HepG2 (cell line): Measurements from ENCODE around the gene ABCB11. TPM values are rescaled to one million over a fixed set of nuclear protein-coding genes. Genes with fewer than 3 reads are reported as not detected.
"Not testable (repeated sequence)": the region's sequence is repeated elsewhere in the genome, so short reads cannot be mapped to it uniquely, and the experiment has no call there.

Experiments used
- ATAC-seq: fragments of 200-7000 bp; cut with Tn5 transposase; 3 replicates; pipeline ENCODE4 v1.9.1; 2020; ENCODE audit warnings: mild to moderate bottlenecking, moderate library complexity
- BruUV-seq: library from RNA; stranded (reverse); fragments of 400-500 nt; replicated peaks from 2 replicates; lab custom pipeline; 2021; lab: Mats Ljungman, UMichigan
- CTCF ChIA-PET: fragments of 300-600 bp; formaldehyde crosslinking; extraction: SDS; loops from one replicate; lab custom pipeline; 2021; ENCODE audit warnings: low total read pairs, inconsistent platforms, low intra/inter-chr PET ratio; lab: Yijun Ruan, JAX
- POLR2A ChIA-PET: fragments of 350-600 bp; sonication (Branson Sonifier 250); formaldehyde crosslinking; loops from one replicate; lab custom pipeline; 2020; ENCODE audit warnings: antibody characterized with exemption, inconsistent platforms; lab: Yijun Ruan, JAX
- DNase-seq: peaks from one replicate; pipeline ENCODE4 v3.0.0-alpha.2; 2015; ENCODE audit warnings: low spot score
- FAIRE-seq: peaks from 3 replicates; lab custom pipeline; 2011; peaks lifted over from hg19 to GRCh38; lab: Jason Lieb, UNC
- H2AFZ ChIP-seq: one replicate; pipeline ENCODE4 v1.6.1; 2011; ENCODE audit warnings: low read length, inconsistent platforms
- H3K27ac ChIP-seq: fragments of 300-600 bp; 3 replicates; pipeline ENCODE4 v1.8.0; 2011; ENCODE audit warnings: mixed run types, mild to moderate bottlenecking, mixed read lengths, low read length, inconsistent platforms; ENCODE audit not compliant: insufficient read depth; ENCODE audit errors: extremely low read length
- H3K27me3 ChIP-seq, 2 experiments: fragments of 200-600 bp in 1 of 2; 2 replicates in 1 of 2; 3 replicates in 1 of 2; pipeline versions ENCODE4 v1.6.0 to v1.8.0; 2011; ENCODE audit warnings: low read length in 2 of 2, mild to moderate bottlenecking in 2 of 2, moderate library complexity in 2 of 2, inconsistent platforms in 1 of 2; ENCODE audit not compliant: insufficient read depth in 2 of 2, control insufficient read depth in 1 of 2
- H3K36me3 ChIP-seq, 2 experiments: fragments of 200-600 bp in 1 of 2; replicated peaks in 1 of 2; 2 replicates in 1 of 2; 3 replicates in 1 of 2; pipeline versions ENCODE4 v1.5.1 to v1.8.0; 2011; ENCODE audit warnings: low read length in 2 of 2, inconsistent platforms in 1 of 2; ENCODE audit not compliant: insufficient read depth in 2 of 2, control insufficient read depth in 1 of 2
- H3K4me1 ChIP-seq: 2 replicates; pipeline ENCODE4 v1.5.1; 2012; ENCODE audit warnings: low read length, inconsistent platforms; ENCODE audit not compliant: insufficient read depth
- H3K4me2 ChIP-seq: 2 replicates; pipeline ENCODE4 v1.6.0; 2011; ENCODE audit warnings: low read depth, low read length, inconsistent platforms
- H3K4me3 ChIP-seq, 3 experiments: fragments of 200-600 bp in 1 of 3; sonication (generic), shearing (Covaris generic) in 1 of 3; replicated peaks in 1 of 3; 2 replicates each; pipeline ENCODE4 v1.5.1; 2011 to 2016; ENCODE audit warnings: low read length in 3 of 3, inconsistent platforms in 2 of 3, low read depth in 2 of 3, mild to moderate bottlenecking in 2 of 3, control low read depth in 1 of 3, mixed read lengths in 1 of 3; ENCODE audit not compliant: insufficient read depth in 1 of 3
- H3K79me2 ChIP-seq: one replicate; pipeline ENCODE4 v1.6.1; 2011; ENCODE audit warnings: low read length, inconsistent platforms; ENCODE audit not compliant: insufficient read depth
- H3K9ac ChIP-seq: 2 replicates; pipeline ENCODE4 v1.6.0; 2011; ENCODE audit warnings: mild to moderate bottlenecking, low read depth, low read length, inconsistent platforms; ENCODE audit not compliant: insufficient read depth
- H3K9me3 ChIP-seq: 2 replicates; pipeline ENCODE4 v1.5.1; 2012; ENCODE audit warnings: mild to moderate bottlenecking, low read length
- H4K20me1 ChIP-seq: 2 replicates; pipeline ENCODE4 v1.6.0; 2011; ENCODE audit warnings: inconsistent platforms, mild to moderate bottlenecking, low read length, moderate library complexity; ENCODE audit not compliant: insufficient read depth
- ELF4 ChIP-seq: sonication (generic); formaldehyde crosslinking; IDR thresholded peaks from 2 replicates; pipeline ENCODE4 v1.5.0; 2020; ENCODE audit warnings: missing genetic modification reagents, mild to moderate bottlenecking, moderate library complexity, borderline replicate concordance
- GZF1 ChIP-seq: sonication (generic); formaldehyde crosslinking; IDR thresholded peaks from 2 replicates; pipeline ENCODE4 v1.5.1; 2020; ENCODE audit warnings: mild to moderate bottlenecking, missing genetic modification reagents
- MAF1 ChIP-seq: sonication (generic); formaldehyde crosslinking; IDR thresholded peaks from 2 replicates; pipeline ENCODE4 v1.5.0; 2020; ENCODE audit warnings: missing genetic modification reagents, borderline replicate concordance
- MAFG ChIP-seq: sonication (generic); formaldehyde crosslinking; IDR thresholded peaks from 2 replicates; pipeline ENCODE4 v1.5.1; 2020; ENCODE audit warnings: mild to moderate bottlenecking, missing genetic modification reagents
- MED13 ChIP-seq: sonication (generic); formaldehyde crosslinking; IDR thresholded peaks from 2 replicates; pipeline ENCODE4 v1.5.0; 2020; ENCODE audit warnings: missing genetic modification reagents
- MXI1 ChIP-seq: IDR thresholded peaks from 3 replicates; pipeline ENCODE4 v1.6.1; 2012; ENCODE audit warnings: low read depth, low read length, inconsistent platforms, borderline replicate concordance
- NCOR1 ChIP-seq: fragments of 200-600 bp; sonication (generic); IDR thresholded peaks from 2 replicates; pipeline ENCODE4 v1.7.0; 2017; ENCODE audit warnings: antibody characterized with exemption, low read length, borderline replicate concordance
- PCBP2 ChIP-seq: fragments of 200-400 bp; formaldehyde crosslinking; optimal IDR thresholded peaks from 2 replicates; pipeline ENCODE3; 2018; ENCODE audit warnings: low read length, low read depth; ENCODE audit not compliant: poor library complexity, severe bottlenecking
- PITX1 ChIP-seq: sonication (generic); formaldehyde crosslinking; IDR thresholded peaks from 2 replicates; pipeline ENCODE4 v1.5.1; 2020; ENCODE audit warnings: mild to moderate bottlenecking, missing genetic modification reagents
- SALL1 ChIP-seq: sonication (generic); formaldehyde crosslinking; IDR thresholded peaks from 2 replicates; pipeline ENCODE4 v1.8.0; 2022; ENCODE audit warnings: mild to moderate bottlenecking, missing genetic modification reagents
- SIN3A ChIP-seq: IDR thresholded peaks from 2 replicates; pipeline ENCODE4 v1.6.1; 2011; ENCODE audit warnings: low read depth, mild to moderate bottlenecking, control low read depth, low read length, borderline replicate concordance
- SMYD3 ChIP-seq: sonication (generic); formaldehyde crosslinking; IDR thresholded peaks from 2 replicates; pipeline ENCODE4 v1.8.1; 2023; ENCODE audit warnings: mild to moderate bottlenecking, missing genetic modification reagents
- YY1 ChIP-seq: IDR thresholded peaks from 2 replicates; pipeline ENCODE4 v1.6.1; 2011; ENCODE audit warnings: low read length, low read depth, moderate library complexity, mild to moderate bottlenecking; ENCODE audit not compliant: insufficient read depth, insufficient replicate concordance
- ZNF230 ChIP-seq: sonication (generic); formaldehyde crosslinking; IDR thresholded peaks from 2 replicates; pipeline ENCODE4 v1.4.0; 2020; ENCODE audit warnings: mild to moderate bottlenecking, missing genetic modification reagents
- ZNF556 ChIP-seq: sonication (generic); formaldehyde crosslinking; IDR thresholded peaks from 2 replicates; pipeline ENCODE4 v1.4.0; 2020; ENCODE audit warnings: mild to moderate bottlenecking, missing genetic modification reagents, borderline replicate concordance
- WGBS: methylation state at CpG from one replicate; pipeline ENCODE4 v1.1.6; 2017; ENCODE audit warnings: low lambda C conversion rate; 5-methylcytosine and 5-hydroxymethylcytosine counted together
- in situ Hi-C: cut with HindIII; loops from 2 replicates; pipeline ENCODE4 v1.10.0; 2017; ENCODE audit warnings: low pct_unique_long_range_greater_than_20kb; ENCODE audit not compliant: extremely low pct_ligation_motif_present
- intact Hi-C: fragments of 100-400 bp; cut with micrococcal nuclease; formaldehyde crosslinking; loops from one replicate; pipeline ENCODE4 v1.10.0; 2022; ENCODE audit not compliant: unreplicated experiment
- polyA plus RNA-seq, 8 experiments: library from polyadenylated mRNA; depleted of rRNA in 3 of 8; stranded (reverse) in 7 of 8; unstranded in 1 of 8; fragments of >200 nt; fragmentation: Illumina TruSeq in 4 of 8; extraction: Trizol in 4 of 8; gene quantifications; 2 replicates each; pipeline versions ENCODE4 v1.2.1 to v1.2.3, GENCODE V29; 2011 to 2016; ENCODE audit warnings: low read depth in 4 of 8, missing spikeins in 1 of 8, mixed read lengths in 1 of 8; ENCODE audit not compliant: insufficient read depth in 1 of 8
- total RNA-seq, 5 experiments: library from RNA; depleted of rRNA; stranded (reverse); fragments of >200 nt; fragmentation: Illumina TruSeq; extraction: Trizol; gene quantifications; 2 replicates each; pipeline ENCODE4 v1.2.3, GENCODE V29; 2016; ENCODE audit warnings: low read depth in 1 of 5
- TF ChIP-seq, protein P1 (sequence below): sonication (generic); formaldehyde crosslinking; IDR thresholded peaks from 2 replicates; pipeline ENCODE4 v1.8.0; 2022; ENCODE audit warnings: missing genetic modification reagents, low read depth, mild to moderate bottlenecking, borderline replicate concordance
- TF ChIP-seq, protein P2 (sequence below): sonication (generic); formaldehyde crosslinking; IDR thresholded peaks from 2 replicates; pipeline ENCODE4 v1.9.0; 2021; ENCODE audit warnings: missing genetic modification reagents, mild to moderate bottlenecking, borderline replicate concordance

ABCB11 gene
- total and polyA plus RNA-seq, 2 of the 13 experiments (the other 11 are each of a cell fraction or from before 2014, with no cell fraction given) = not detected

DNA sequence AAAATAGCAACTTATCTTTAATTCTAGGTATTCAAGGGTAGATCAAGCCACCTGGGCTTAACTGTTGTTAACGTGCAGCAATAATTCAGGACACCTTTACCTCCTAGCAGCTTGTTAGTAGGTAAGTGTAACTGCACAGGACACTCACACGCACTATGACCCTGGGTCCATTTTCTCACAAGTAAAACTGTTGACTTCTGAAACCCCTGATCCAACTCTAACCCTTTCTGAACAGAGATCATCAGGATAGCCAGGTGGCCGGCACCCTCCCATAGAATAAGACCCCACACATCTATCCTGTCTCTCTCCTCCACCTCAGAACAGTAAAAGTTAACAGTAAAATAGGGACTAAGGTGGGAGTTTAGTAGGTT is 141.5 kb downstream of the ABCB11 start (continued):
- TF ChIP-seq, protein P1, sequence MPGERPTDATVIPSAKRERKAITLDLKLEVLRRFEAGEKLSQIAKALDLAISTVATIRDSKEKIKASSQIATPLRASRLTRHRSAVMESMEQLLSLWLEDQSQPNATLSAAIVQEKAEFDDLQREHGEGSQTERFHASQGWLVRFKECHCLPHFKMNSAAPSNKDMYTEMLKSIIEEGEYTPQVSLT (CRISPR knock-in tag) = no peak
- TF ChIP-seq MED13 = no peak
- no peak for TF ChIP-seq ELF4 (CRISPR knock-in tag)
- no peak for TF ChIP-seq MXI1
- peak; percentile 66 for TF ChIP-seq NCOR1
- TF ChIP-seq PCBP2 = no peak
- TF ChIP-seq SMYD3 (CRISPR knock-in tag) = no peak
- no peak for TF ChIP-seq YY1
- no peak for TF ChIP-seq ZNF230
- no peak for TF ChIP-seq PITX1 (CRISPR knock-in tag)
- no peak for TF ChIP-seq MAF1 (CRISPR knock-in tag)
- no peak for TF ChIP-seq ZNF556 (CRISPR knock-in tag)
- TF ChIP-seq MAFG = 0 out of 2 replicates have a peak, but pooled peaks have one; percentile 25
- TF ChIP-seq SALL1 (CRISPR knock-in tag) = no peak
- TF ChIP-seq GZF1 = no peak

DNA sequence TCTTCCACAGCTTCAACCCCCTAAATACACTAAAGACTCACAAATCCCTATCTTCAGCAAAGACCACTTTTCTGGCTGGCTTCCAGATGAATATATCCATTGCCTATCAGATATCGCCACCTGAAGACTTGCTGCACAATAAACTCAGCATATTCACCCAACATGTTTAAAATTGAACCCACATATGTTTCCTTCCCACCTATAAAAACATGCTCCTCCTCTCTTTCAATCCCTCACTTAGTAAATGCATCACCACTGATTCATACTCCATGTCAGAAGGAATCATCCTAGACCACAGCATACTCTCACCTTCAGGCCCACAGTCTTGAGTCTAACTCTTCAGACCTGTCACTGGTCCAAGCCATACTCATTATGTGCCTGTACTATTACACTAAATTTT is 146.1 kb downstream of the ABCB11 start:
- FAIRE-seq = no peak
- BruUV-seq = no TSS peak
- no peak overlapping the region for H3K9ac ChIP-seq

DNA sequence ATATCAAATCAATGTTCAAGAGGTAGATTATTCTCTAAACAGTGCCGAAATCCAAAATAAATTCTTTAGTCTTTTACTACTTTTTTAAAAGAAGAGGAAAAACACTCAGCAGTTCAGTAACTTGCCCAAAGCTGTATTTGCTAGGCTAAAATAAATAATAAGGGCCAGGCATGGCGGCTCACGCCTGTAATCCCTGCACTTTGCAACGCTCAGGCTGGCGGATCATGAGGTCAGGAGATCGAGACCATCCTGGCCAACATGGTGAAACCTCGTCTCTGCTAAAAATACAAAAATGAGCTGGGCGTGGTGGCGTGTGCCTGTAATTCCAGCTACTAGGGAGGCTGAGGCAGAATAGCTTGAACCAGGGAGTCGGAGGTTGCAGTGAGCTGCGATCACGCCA is 149.0 kb downstream of the ABCB11 start:
- WGBS = 96% methylated on average over 12 of the region's 12 CpGs
- H3K27me3 ChIP-seq, H2AFZ ChIP-seq, DNase-seq, H3K4me2 ChIP-seq, H4K20me1 ChIP-seq, intact Hi-C loops, POLR2A ChIA-PET, FAIRE-seq, H3K4me3 ChIP-seq, in situ Hi-C loops, H3K79me2 ChIP-seq, H3K27ac ChIP-seq, H3K9ac ChIP-seq, ATAC-seq, H3K9me3 ChIP-seq, CTCF ChIA-PET, BruUV-seq, H3K36me3 ChIP-seq, H3K4me1 ChIP-seq: not testable (repeated sequence)

More for the DNA sequence above, 146.1 kb downstream of the ABCB11 start:
- no peak overlapping the region for H2AFZ ChIP-seq
- no peak overlapping the region for H3K27ac ChIP-seq
- in situ Hi-C loops = no loop called here
- no peaks in the 10 kb centered on the region; a peak in 1 of 5 replicates for H3K27me3 ChIP-seq
- H4K20me1 ChIP-seq = no peaks in the 10 kb centered on the region
- ChIA-PET POLR2A (no interaction called here), CTCF (no interaction called here)
- intact Hi-C loops = no loop called here
- no peak overlapping the region for H3K4me2 ChIP-seq
- 95% methylated on average over 1 of the region's 1 CpG for WGBS
- DNase-seq (no peak), ATAC-seq (no peak)
- H3K36me3 ChIP-seq = peaks cover 2 to 15% of the 10 kb centered on the region in 2 experiments; a peak in 4 of 5 replicates
- H3K79me2 ChIP-seq = peaks cover 16% of the 10 kb centered on the region
- peaks cover 18% of the 10 kb centered on the region for H3K4me1 ChIP-seq
- no peaks in the 10 kb centered on the region for H3K9me3 ChIP-seq
- TF ChIP-seq SIN3A = 0 out of 2 replicates have a peak, but pooled peaks have one; percentile 28
- TF ChIP-seq, protein P2, sequence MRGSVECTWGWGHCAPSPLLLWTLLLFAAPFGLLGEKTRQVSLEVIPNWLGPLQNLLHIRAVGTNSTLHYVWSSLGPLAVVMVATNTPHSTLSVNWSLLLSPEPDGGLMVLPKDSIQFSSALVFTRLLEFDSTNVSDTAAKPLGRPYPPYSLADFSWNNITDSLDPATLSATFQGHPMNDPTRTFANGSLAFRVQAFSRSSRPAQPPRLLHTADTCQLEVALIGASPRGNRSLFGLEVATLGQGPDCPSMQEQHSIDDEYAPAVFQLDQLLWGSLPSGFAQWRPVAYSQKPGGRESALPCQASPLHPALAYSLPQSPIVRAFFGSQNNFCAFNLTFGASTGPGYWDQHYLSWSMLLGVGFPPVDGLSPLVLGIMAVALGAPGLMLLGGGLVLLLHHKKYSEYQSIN (CRISPR knock-in tag) = no peak
- no peak overlapping the region for H3K4me3 ChIP-seq
